ENCODE results near the gene CBX8.

CBX8 gene

GRCh38 chr17:79803421-79803996, 6.6 kb upstream of the CBX8 start:
- no peak for DNase-seq

GRCh38 chr17:79802736-79803420, 6.0 kb upstream of the CBX8 start:
- DNase-seq, result no peak

- DNase-seq, result no peak
Measured at GRCh38 chr17:79802039-79802735, 5.3 kb upstream of the CBX8 start.

GRCh38 chr17:79801156-79802038, 4.5 kb upstream of the CBX8 start:
- no peak for DNase-seq

- no peak for DNase-seq
Measured at GRCh38 chr17:79800325-79801155, 3.7 kb upstream of the CBX8 start.

- DNase-seq, result no peak
Measured at GRCh38 chr17:79799538-79800324, 2.9 kb upstream of the CBX8 start.

GRCh38 chr17:79799174-79799537, 2.3 kb upstream of the CBX8 start:
- DNase-seq, result no peak

GRCh38 chr17:79798299-79799173, 1.7 kb upstream of the CBX8 start:
- no peak for DNase-seq

GRCh38 chr17:79797492-79798298, 818 bp upstream of the CBX8 start:
- no peak for DNase-seq

- DNase-seq, result no peak
Measured at GRCh38 chr17:79796444-79796762, 474 bp downstream of the CBX8 start.

- DNase-seq, result no peak
Measured at GRCh38 chr17:79795795-79796443, 958 bp downstream of the CBX8 start.

- no peak for DNase-seq
Measured at GRCh38 chr17:79794659-79795511, 2.0 kb downstream of the CBX8 start.

GRCh38 chr17:79793924-79794304, 3.0 kb downstream of the CBX8 start:
- DNase-seq, result no peak

- no peak for DNase-seq
Measured at GRCh38 chr17:79792984-79793923, 3.6 kb downstream of the CBX8 start.

- DNase-seq, result no peak
Measured at GRCh38 chr17:79792341-79792871, 4.5 kb downstream of the CBX8 start.

GRCh38 chr17:79791735-79792161, 5.1 kb downstream of the CBX8 start:
- DNase-seq, result no peak
